ENCODE measurements around the gene CCDC201. TPM values are rescaled to one million over a fixed set of nuclear protein-coding genes. Genes with fewer than 3 reads are reported as not detected.

The CCDC201 gene
- total and polyA plus RNA-seq, 2 of the 4 experiments (the other 2 are of a cell fraction), result not detected

GRCh38 chr7:45894665-45895062 is 21.8 kb upstream of the CCDC201 start:
- no peak overlapping the region for H3K56ac ChIP-seq (ENCODE audit: extremely low read depth, insufficient read depth, low read length)
- H2AK5ac ChIP-seq (ENCODE audit: low read depth, low read length), result no peak overlapping the region
- ATAC-seq (ENCODE audit: low read depth) (no peak), DNase-seq (no peak)
- H4K20me1 ChIP-seq (ENCODE audit: insufficient read depth, low read length), result no peaks in the 10 kb centered on the region
- H2AFZ ChIP-seq (replicated peaks; ENCODE audit: low read length, poor library complexity), result no peak overlapping the region
- in situ Hi-C loops (cut with MboI; ENCODE audit: low sequenced_read_pairs), result loop anchor here (5.0 kb wide), 1 partner anchor 1288 kb away; no protein-coding TSS in a partner anchor
- intact Hi-C loops (cut with micrococcal nuclease), result no loop called here
- no peaks in the 10 kb centered on the region for H3K4me1 ChIP-seq (ENCODE audit: control insufficient read depth, insufficient read depth, low read length)
- no peaks in the 10 kb centered on the region for H3K9me3 ChIP-seq (ENCODE audit: control insufficient read depth, insufficient read depth, low read length)
- no peaks in the 10 kb centered on the region for H3K79me1 ChIP-seq (ENCODE audit: low read depth in 1 of 2, low read length in 2 of 2)
- no peak overlapping the region for H2BK15ac ChIP-seq (ENCODE audit: low read depth, low read length)
- no peaks in the 10 kb centered on the region for H3K36me3 ChIP-seq (ENCODE audit: control insufficient read depth, insufficient read depth, low read length)
- H3K4me2 ChIP-seq (ENCODE audit: low read depth, low read length), result no peak overlapping the region
- H3K4me3 ChIP-seq (ENCODE audit: insufficient read depth, low read depth, low read length), result no peak overlapping the region
- dilution Hi-C loops (cut with HindIII; ENCODE audit: low sequenced_read_pairs, unreplicated experiment), result no loop called here
- no peak for TF ChIP-seq POLR2A (IDR thresholded peaks at IDR 0.05; ENCODE audit: low read depth, low read length)
- TF ChIP-seq MAZ (IDR thresholded peaks at IDR 0.05; ENCODE audit: borderline replicate concordance, low read depth, low read length), result no peak
- no peak for TF ChIP-seq CHD1 (IDR thresholded peaks at IDR 0.05; ENCODE audit: low read depth, low read length)
- TF ChIP-seq RFX5 (IDR thresholded peaks at IDR 0.05; ENCODE audit: low read depth, low read length), result no peak
- TF ChIP-seq MXI1 (IDR thresholded peaks at IDR 0.05; ENCODE audit: borderline replicate concordance, low read depth, low read length), result no peak
- TF ChIP-seq RCOR1 (IDR thresholded peaks at IDR 0.05; ENCODE audit: insufficient replicate concordance, low read length), result no peak
- no peak for TF ChIP-seq USF2 (IDR thresholded peaks at IDR 0.05; ENCODE audit: low read depth, low read length)
- no peak overlapping the region for H3K4ac ChIP-seq (ENCODE audit: low read depth, low read length)
- no peak overlapping the region for H2BK20ac ChIP-seq (ENCODE audit: low read depth, low read length)
- H3K23ac ChIP-seq (ENCODE audit: low read depth, low read length), result no peak overlapping the region
- ChIA-PET POLR2A (ENCODE audit: unreplicated experiment) (no interaction called here), CTCF (no interaction called here)
- H3K9ac ChIP-seq (ENCODE audit: low read depth, low read length), result no peak overlapping the region
- peaks cover 24% of the 10 kb centered on the region for H3K27me3 ChIP-seq (ENCODE audit: control insufficient read depth, insufficient read depth, low read length)
- no peak overlapping the region for H3K27ac ChIP-seq (ENCODE audit: insufficient read depth, low read length)
- no peak overlapping the region for H3K18ac ChIP-seq (ENCODE audit: low read depth, low read length)
- no peak overlapping the region for H4K91ac ChIP-seq (ENCODE audit: insufficient read depth, low read depth, low read length)
- no peak overlapping the region for H2BK5ac ChIP-seq (ENCODE audit: low read depth, low read length, poor library complexity, severe bottlenecking)
- H3K14ac ChIP-seq (replicated peaks; ENCODE audit: low read depth, low read length), result no peak overlapping the region
- H3K9me1 ChIP-seq (ENCODE audit: insufficient read depth, low read length), result no peaks in the 10 kb centered on the region; the same call in 1 of the 2 replicates
- BruUV-seq (replicated peaks), result no TSS peak
- no peak overlapping the region for H2AK9ac ChIP-seq (replicated peaks; ENCODE audit: low read depth, low read length, poor library complexity)
- no peak overlapping the region for H2BK120ac ChIP-seq (ENCODE audit: low read depth, low read length)
- H4K5ac ChIP-seq (ENCODE audit: low read depth, low read length), result no peak overlapping the region
- H4K8ac ChIP-seq (ENCODE audit: low read depth in 2 of 2, low read length in 2 of 2), result no peak overlapping the region

All from IMR-90 (cell line).